ENCODE measurements around the gene PDE4D.

GRCh38 chr5:59036274-59036961 is 857.1 kb downstream of the PDE4D start:
- no peak for TF ChIP-seq CTCF (IDR thresholded peaks at IDR 0.05)
- no peak for TF ChIP-seq POLR2A (IDR thresholded peaks at IDR 0.05)
